ENCODE measurements around the gene LYSMD4.

Gene LYSMD4

GRCh38 chr15:99732124-99732750 is 1.0 kb downstream of the LYSMD4 start:
- DNase-seq, result peak; percentile 1 to 34 (median 21)
- POLR2A ChIA-PET, result no interaction called here

GRCh38 chr15:99731336-99732123 is 1.7 kb downstream of the LYSMD4 start:
- ChIA-PET POLR2A (no interaction called here), CTCF (interaction anchor here (1.2 to 2.8 kb wide), 4 partner anchors 14 to 28 kb away, joined by 3 to 18 read pairs (median 4); no protein-coding TSS in a partner anchor)
- H3K4me3 ChIP-seq (ENCODE audit: control insufficient read depth in 1 of 7, extremely low read depth in 1 of 7, insufficient read depth in 4 of 7, low read depth in 2 of 7, low read length in 6 of 7), result no peak overlapping the region
- 90% methylated on average over 23 of the region's 26 CpGs for WGBS (ENCODE audit: insufficient coverage)
- no peak for DNase-seq
- peaks cover 0 to 12% (median 3%) of the 10 kb centered on the region in 4 experiments for H3K36me3 ChIP-seq (ENCODE audit: control insufficient read depth in 4 of 4, insufficient read depth in 4 of 4, low read length in 3 of 4)
- peaks cover 5 to 23% (median 14%) of the 10 kb centered on the region in 4 experiments for H3K4me1 ChIP-seq (ENCODE audit: control extremely low read depth in 1 of 4, control insufficient read depth in 4 of 4, insufficient read depth in 4 of 4, low read length in 3 of 4)
- no peak overlapping the region for H3K27ac ChIP-seq (ENCODE audit: insufficient read depth in 1 of 2, low read depth in 1 of 2, low read length in 2 of 2, poor library complexity in 1 of 2, severe bottlenecking in 2 of 2)
- H3K9me3 ChIP-seq (ENCODE audit: control extremely low read depth in 1 of 5, control insufficient read depth in 4 of 5, insufficient read depth in 2 of 5, low read depth in 1 of 5, low read length in 4 of 5), result no peaks in the 10 kb centered on the region
- peaks cover 0 to 4% (median 0%) of the 10 kb centered on the region in 5 experiments for H3K27me3 ChIP-seq (replicated peaks in 2 of 5; ENCODE audit: control insufficient read depth in 4 of 5, insufficient read depth in 5 of 5, low read length in 4 of 5)

More at GRCh38 chr15:99732124-99732750, 1.0 kb downstream of the LYSMD4 start:
- WGBS (ENCODE audit: insufficient coverage), result 26% methylated on average over 13 of the region's 18 CpGs
- CTCF ChIA-PET, result interaction anchor here (0.7 to 2.8 kb wide), 5 partner anchors 15 to 460 kb away, joined by 3 to 18 read pairs (median 3); no protein-coding TSS in a partner anchor
- peak overlapping the region; percentile 57 to 82 (median 78) for H3K4me3 ChIP-seq (ENCODE audit: control insufficient read depth in 1 of 7, extremely low read depth in 1 of 7, insufficient read depth in 4 of 7, low read depth in 2 of 7, low read length in 6 of 7)
- H3K4me1 ChIP-seq (ENCODE audit: control extremely low read depth in 1 of 4, control insufficient read depth in 4 of 4, insufficient read depth in 4 of 4, low read length in 3 of 4), result peaks cover 5 to 23% (median 14%) of the 10 kb centered on the region in 4 experiments
- H3K9me3 ChIP-seq (ENCODE audit: control extremely low read depth in 1 of 5, control insufficient read depth in 4 of 5, insufficient read depth in 2 of 5, low read depth in 1 of 5, low read length in 4 of 5), result no peaks in the 10 kb centered on the region
- H3K27ac ChIP-seq (ENCODE audit: insufficient read depth in 1 of 2, low read depth in 1 of 2, low read length in 2 of 2, poor library complexity in 1 of 2, severe bottlenecking in 2 of 2), result no peak overlapping the region
- H3K27me3 ChIP-seq (replicated peaks in 2 of 5; ENCODE audit: control insufficient read depth in 4 of 5, insufficient read depth in 5 of 5, low read length in 4 of 5), result peaks cover 0 to 4% (median 0%) of the 10 kb centered on the region in 5 experiments
- H3K36me3 ChIP-seq (ENCODE audit: control insufficient read depth in 4 of 4, insufficient read depth in 4 of 4, low read length in 3 of 4), result peaks cover 0 to 12% (median 3%) of the 10 kb centered on the region in 4 experiments

DNA sequence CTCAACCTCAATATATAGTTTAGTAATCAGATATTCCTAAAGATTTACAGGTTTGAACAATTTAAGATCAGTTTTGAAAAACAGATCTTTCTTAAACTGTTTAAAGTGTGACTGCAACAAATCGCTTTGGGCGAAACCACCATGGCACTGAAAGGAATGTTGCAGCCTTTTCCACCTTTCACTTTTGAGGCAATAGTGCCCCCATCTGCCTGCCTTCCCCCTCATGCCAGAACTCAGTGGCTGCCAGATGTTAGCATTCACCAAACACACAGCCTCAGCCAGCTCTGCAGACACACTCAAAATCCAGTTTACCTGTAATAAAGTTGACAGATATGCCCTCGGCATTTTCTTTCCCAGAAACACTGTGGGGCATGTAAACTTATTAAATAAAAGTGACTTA is 3.3 kb downstream of the LYSMD4 start:
- peak; percentile 14 to 42 (median 26) for DNase-seq
- WGBS (ENCODE audit: insufficient coverage), result 100% methylated on average over 2 of the region's 3 CpGs
- H3K9me3 ChIP-seq (ENCODE audit: control extremely low read depth in 1 of 5, control insufficient read depth in 4 of 5, insufficient read depth in 2 of 5, low read depth in 1 of 5, low read length in 4 of 5), result peaks cover 0 to 8% (median 0%) of the 10 kb centered on the region in 5 experiments
- no peak overlapping the region for H3K27ac ChIP-seq (ENCODE audit: insufficient read depth in 1 of 2, low read depth in 1 of 2, low read length in 2 of 2, poor library complexity in 1 of 2, severe bottlenecking in 2 of 2)
- H3K4me1 ChIP-seq (ENCODE audit: control extremely low read depth in 1 of 4, control insufficient read depth in 4 of 4, insufficient read depth in 4 of 4, low read length in 3 of 4), result peaks cover 5 to 23% (median 14%) of the 10 kb centered on the region in 4 experiments
- peaks cover 0 to 4% (median 0%) of the 10 kb centered on the region in 5 experiments for H3K27me3 ChIP-seq (replicated peaks in 2 of 5; ENCODE audit: control insufficient read depth in 4 of 5, insufficient read depth in 5 of 5, low read length in 4 of 5)
- H3K36me3 ChIP-seq (ENCODE audit: control insufficient read depth in 4 of 4, insufficient read depth in 4 of 4, low read length in 3 of 4), result peaks cover 0 to 17% (median 5%) of the 10 kb centered on the region in 4 experiments
- no peak overlapping the region for H3K4me3 ChIP-seq (ENCODE audit: control insufficient read depth in 1 of 7, extremely low read depth in 1 of 7, insufficient read depth in 4 of 7, low read depth in 2 of 7, low read length in 6 of 7)
- ChIA-PET CTCF (interaction anchor here (1.3 kb wide), 1 partner anchor 629 kb away, joined by 3 read pairs; no protein-coding TSS in a partner anchor), POLR2A (no interaction called here)

DNA sequence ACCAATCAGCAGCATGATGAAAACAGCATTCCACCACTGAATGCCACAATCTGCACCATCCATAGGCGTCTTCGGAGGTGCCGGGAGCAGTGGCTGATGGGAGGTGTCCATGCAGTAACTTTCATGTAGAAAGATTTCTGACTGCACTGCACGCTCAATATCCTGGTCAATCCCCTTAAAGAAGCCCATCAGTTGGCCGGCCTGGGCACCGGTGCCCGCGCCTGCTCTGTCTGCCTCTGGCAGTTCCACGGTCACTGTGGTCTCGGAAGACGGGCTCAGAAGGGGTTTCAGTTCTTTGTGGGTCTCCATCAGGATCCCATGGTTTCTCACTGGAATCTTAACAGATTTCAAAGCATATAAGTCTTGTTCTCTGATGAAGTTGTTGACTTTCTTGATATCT is 3.9 kb downstream of the LYSMD4 start:
- Histone ChIP-seq H3K27me3 (replicated peaks in 2 of 5; ENCODE audit: control insufficient read depth in 4 of 5, insufficient read depth in 5 of 5, low read length in 4 of 5) (peaks cover 0 to 4% (median 0%) of the 10 kb centered on the region in 5 experiments), H3K27ac (ENCODE audit: insufficient read depth in 1 of 2, low read depth in 1 of 2, low read length in 2 of 2, poor library complexity in 1 of 2, severe bottlenecking in 2 of 2) (no peak overlapping the region), H3K4me3 (ENCODE audit: control insufficient read depth in 1 of 7, extremely low read depth in 1 of 7, insufficient read depth in 4 of 7, low read depth in 2 of 7, low read length in 6 of 7) (no peak overlapping the region), H3K9me3 (ENCODE audit: control extremely low read depth in 1 of 5, control insufficient read depth in 4 of 5, insufficient read depth in 2 of 5, low read depth in 1 of 5, low read length in 4 of 5) (peaks cover 0 to 11% (median 0%) of the 10 kb centered on the region in 5 experiments), H3K36me3 (ENCODE audit: control insufficient read depth in 4 of 4, insufficient read depth in 4 of 4, low read length in 3 of 4) (peaks cover 0 to 17% (median 5%) of the 10 kb centered on the region in 4 experiments), H3K4me1 (ENCODE audit: control extremely low read depth in 1 of 4, control insufficient read depth in 4 of 4, insufficient read depth in 4 of 4, low read length in 3 of 4) (peaks cover 5 to 23% (median 14%) of the 10 kb centered on the region in 4 experiments)
- DNase-seq, result no peak
- WGBS (ENCODE audit: insufficient coverage), result 99% methylated on average over 8 of the region's 11 CpGs
- ChIA-PET POLR2A (no interaction called here), CTCF (interaction anchor here (1.3 kb wide), 1 partner anchor 628 kb away, joined by 3 read pairs; no protein-coding TSS in a partner anchor)

- Histone ChIP-seq H3K4me3 (ENCODE audit: control insufficient read depth in 1 of 7, extremely low read depth in 1 of 7, insufficient read depth in 4 of 7, low read depth in 2 of 7, low read length in 6 of 7) (no peak overlapping the region), H3K36me3 (ENCODE audit: control insufficient read depth in 4 of 4, insufficient read depth in 4 of 4, low read length in 3 of 4) (peaks cover 0 to 17% (median 5%) of the 10 kb centered on the region in 4 experiments), H3K27ac (ENCODE audit: insufficient read depth in 1 of 2, low read depth in 1 of 2, low read length in 2 of 2, poor library complexity in 1 of 2, severe bottlenecking in 2 of 2) (no peak overlapping the region), H3K27me3 (replicated peaks in 2 of 5; ENCODE audit: control insufficient read depth in 4 of 5, insufficient read depth in 5 of 5, low read length in 4 of 5) (peaks cover 0 to 4% (median 0%) of the 10 kb centered on the region in 5 experiments), H3K4me1 (ENCODE audit: control extremely low read depth in 1 of 4, control insufficient read depth in 4 of 4, insufficient read depth in 4 of 4, low read length in 3 of 4) (peaks cover 5 to 23% (median 14%) of the 10 kb centered on the region in 4 experiments), H3K9me3 (ENCODE audit: control extremely low read depth in 1 of 5, control insufficient read depth in 4 of 5, insufficient read depth in 2 of 5, low read depth in 1 of 5, low read length in 4 of 5) (peaks cover 0 to 11% (median 0%) of the 10 kb centered on the region in 5 experiments)
- DNase-seq, result no peak
- ChIA-PET CTCF (interaction anchor here (1.3 kb wide), 1 partner anchor 628 kb away, joined by 3 read pairs; no protein-coding TSS in a partner anchor), POLR2A (no interaction called here)
- WGBS (ENCODE audit: insufficient coverage), result 97% methylated on average over 6 of the region's 6 CpGs
Measured at GRCh38 chr15:99728916-99729315, 4.3 kb downstream of the LYSMD4 start.

- WGBS (ENCODE audit: insufficient coverage), result 78% methylated on average over 6 of the region's 7 CpGs
- Histone ChIP-seq H3K4me3 (ENCODE audit: control insufficient read depth in 1 of 7, extremely low read depth in 1 of 7, insufficient read depth in 4 of 7, low read depth in 2 of 7, low read length in 6 of 7) (no peak overlapping the region), H3K4me1 (ENCODE audit: control extremely low read depth in 1 of 4, control insufficient read depth in 4 of 4, insufficient read depth in 4 of 4, low read length in 3 of 4) (peaks cover 5 to 16% (median 7%) of the 10 kb centered on the region in 4 experiments), H3K27me3 (replicated peaks in 2 of 5; ENCODE audit: control insufficient read depth in 4 of 5, insufficient read depth in 5 of 5, low read length in 4 of 5) (peaks cover 0 to 4% (median 0%) of the 10 kb centered on the region in 5 experiments), H3K9me3 (ENCODE audit: control extremely low read depth in 1 of 5, control insufficient read depth in 4 of 5, insufficient read depth in 2 of 5, low read depth in 1 of 5, low read length in 4 of 5) (peaks cover 0 to 11% (median 0%) of the 10 kb centered on the region in 5 experiments), H3K36me3 (ENCODE audit: control insufficient read depth in 4 of 4, insufficient read depth in 4 of 4, low read length in 3 of 4) (peaks cover 0 to 17% (median 5%) of the 10 kb centered on the region in 4 experiments), H3K27ac (ENCODE audit: insufficient read depth in 1 of 2, low read depth in 1 of 2, low read length in 2 of 2, poor library complexity in 1 of 2, severe bottlenecking in 2 of 2) (no peak overlapping the region)
- POLR2A ChIA-PET, result no interaction called here
- no peak for DNase-seq
- CTCF ChIA-PET, result interaction anchor here (0.6 kb wide), 1 partner anchor 465 kb away, joined by 3 read pairs; no protein-coding TSS in a partner anchor
Measured at GRCh38 chr15:99727733-99728132, 5.5 kb downstream of the LYSMD4 start.
